DMS114 treated with DMSO at 0.1 percent for 48 hours (cell line): ENCODE data around the gene NDUFS5.
A peak's percentile ranks its signal among the peaks of the same experiment; 100 is the strongest.
"Not testable (repeated sequence)": the region's sequence is repeated elsewhere in the genome, so short reads cannot be mapped to it uniquely, and the experiment has no call there.

Experiments used
- DNase-seq: peaks from one replicate; lab custom pipeline; 2025; ENCODE audit not compliant: unreplicated experiment; lab: John Stamatoyannopoulos, UW

NDUFS5 gene

GRCh38 chr1:39026051-39026865 is at the start of gene NDUFS5:
NDUFS5 (plus strand) TSS chr1:39026350; CDS start chr1:39028725, 2,375 bp downstream.
- peak; percentile 92 for DNase-seq

GRCh38 chr1:38977399-38978244 is 48.5 kb upstream of the NDUFS5 start:
- DNase-seq: not testable (repeated sequence)

- not testable (repeated sequence) for DNase-seq
Measured at GRCh38 chr1:38978245-38978542, 48.0 kb upstream of the NDUFS5 start.

- not testable (repeated sequence) for DNase-seq
Measured at GRCh38 chr1:38979380-38979779, 46.8 kb upstream of the NDUFS5 start.

GRCh38 chr1:38989979-38990378 is 36.2 kb upstream of the NDUFS5 start:
- DNase-seq: no peak

GRCh38 chr1:38990386-38990737 is 35.8 kb upstream of the NDUFS5 start:
- peak; percentile 23 for DNase-seq

- peak; percentile 90 for DNase-seq
Measured at GRCh38 chr1:38990738-38991637, 35.2 kb upstream of the NDUFS5 start, which contains the start of gene AKIRIN1. AKIRIN1 (plus strand) TSS chr1:38991276; CDS start chr1:38991381, 105 bp downstream.

- peak; percentile 25 for DNase-seq
Measured at GRCh38 chr1:38991638-38992411, 34.3 kb upstream of the NDUFS5 start.

- DNase-seq: no peak
Measured at GRCh38 chr1:38992412-38993111, 33.6 kb upstream of the NDUFS5 start.

GRCh38 chr1:38994196-38994595 is 32.0 kb upstream of the NDUFS5 start:
- DNase-seq: no peak

- no peak for DNase-seq
Measured at GRCh38 chr1:38997034-38997900, 28.9 kb upstream of the NDUFS5 start.

GRCh38 chr1:38997901-38998190 is 28.3 kb upstream of the NDUFS5 start:
- DNase-seq: no peak

GRCh38 chr1:39001516-39002421 is 24.4 kb upstream of the NDUFS5 start:
- DNase-seq: no peak

GRCh38 chr1:39003281-39003680 is 22.9 kb upstream of the NDUFS5 start:
- DNase-seq: no peak

- DNase-seq: no peak
Measured at GRCh38 chr1:39003794-39004193, 22.4 kb upstream of the NDUFS5 start.

GRCh38 chr1:39006287-39006686 is 19.9 kb upstream of the NDUFS5 start:
- DNase-seq: no peak

GRCh38 chr1:39006726-39007645 is 19.2 kb upstream of the NDUFS5 start:
- no peak for DNase-seq
